Measurements from ENCODE around the gene MRPL41. TPM values are rescaled to one million over a fixed set of nuclear protein-coding genes. Genes with fewer than 3 reads are reported as not detected.

MRPL41 gene
- total and polyA plus RNA-seq, 2 of the 13 experiments (the other 11 are each of a cell fraction or from before 2014, with no cell fraction given): 20.9 to 54.0 TPM

GRCh38 chr9:137583347-137583746, 31.7 kb downstream of the MRPL41 start:
- intact Hi-C loops (cut with micrococcal nuclease; ENCODE audit: unreplicated experiment) (no loop called here), in situ Hi-C loops (cut with HindIII; ENCODE audit: extremely low pct_ligation_motif_present, low pct_unique_long_range_greater_than_20kb) (no loop called here)
- no peak overlapping the region for H2AFZ ChIP-seq (ENCODE audit: low read length)
- H3K79me2 ChIP-seq (ENCODE audit: insufficient read depth, low read length): peaks cover 4% of the 10 kb centered on the region
- H3K9me3 ChIP-seq (ENCODE audit: low read length): no peaks in the 10 kb centered on the region
- no peak overlapping the region for H3K4me2 ChIP-seq (ENCODE audit: low read depth, low read length)
- ATAC-seq (no peak), FAIRE-seq (no peak), DNase-seq (ENCODE audit: low spot score) (no peak)
- H3K36me3 ChIP-seq (replicated peaks in 1 of 2; ENCODE audit: control insufficient read depth in 1 of 2, insufficient read depth in 2 of 2, low read length in 2 of 2): peaks cover 24 to 65% of the 10 kb centered on the region in 2 experiments
- peaks cover 16% of the 10 kb centered on the region for H3K4me1 ChIP-seq (ENCODE audit: insufficient read depth, low read length)
- no peaks in the 10 kb centered on the region for H3K27me3 ChIP-seq (ENCODE audit: control insufficient read depth in 1 of 2, insufficient read depth in 2 of 2, low read length in 2 of 2)
- ChIA-PET POLR2A (no interaction called here), CTCF (ENCODE audit: low intra/inter-chr PET ratio, low total read pairs) (no interaction called here)
- no peaks in the 10 kb centered on the region for H4K20me1 ChIP-seq (ENCODE audit: insufficient read depth, low read length)
- WGBS (ENCODE audit: low lambda C conversion rate): 93% methylated on average over 12 of the region's 14 CpGs
- no TSS peak for BruUV-seq (replicated peaks)
- H3K9ac ChIP-seq (ENCODE audit: insufficient read depth, low read depth, low read length): no peak overlapping the region
- H3K27ac ChIP-seq (ENCODE audit: extremely low read length, insufficient read depth, low read length): no peak overlapping the region
- H3K4me3 ChIP-seq (replicated peaks in 1 of 3; ENCODE audit: insufficient read depth in 1 of 3, low read depth in 2 of 3, low read length in 3 of 3): no peak overlapping the region
- TF ChIP-seq TFE3 (CRISPR knock-in tag; IDR thresholded peaks at IDR 0.05) (no peak), ZNF644 (CRISPR knock-in tag; IDR thresholded peaks at IDR 0.05; ENCODE audit: low read depth) (no peak), REST (IDR thresholded peaks at IDR 0.05; ENCODE audit: borderline replicate concordance in 1 of 2, low read depth in 1 of 2, low read length in 2 of 2) (no peak), SMARCE1 (IDR thresholded peaks at IDR 0.05; ENCODE audit: borderline replicate concordance) (no peak), ZNF263 (CRISPR knock-in tag; IDR thresholded peaks at IDR 0.05) (no peak), ATAD3A (CRISPR knock-in tag; IDR thresholded peaks at IDR 0.05) (no peak), ZNF10 (CRISPR knock-in tag; IDR thresholded peaks at IDR 0.05; ENCODE audit: borderline replicate concordance, low read depth) (no peak), ZBTB43 (CRISPR knock-in tag; conservative IDR thresholded peaks at IDR 0.05) (no peak), NONO (IDR thresholded peaks at IDR 0.05) (no peak), NONO (CRISPR knock-in tag; conservative IDR thresholded peaks at IDR 0.05) (no peak), IRX3 (CRISPR knock-in tag; IDR thresholded peaks at IDR 0.05; ENCODE audit: borderline replicate concordance, low read depth) (no peak), NFATC3 (CRISPR knock-in tag; IDR thresholded peaks at IDR 0.05) (no peak), PPARG (CRISPR knock-in tag; conservative IDR thresholded peaks at IDR 0.05) (no peak), MBD4 (IDR thresholded peaks at IDR 0.05; ENCODE audit: borderline replicate concordance, low read length) (no peak), ZNF33A (CRISPR knock-in tag; IDR thresholded peaks at IDR 0.05; ENCODE audit: borderline replicate concordance) (no peak)
- TF ChIP-seq, protein P1, sequence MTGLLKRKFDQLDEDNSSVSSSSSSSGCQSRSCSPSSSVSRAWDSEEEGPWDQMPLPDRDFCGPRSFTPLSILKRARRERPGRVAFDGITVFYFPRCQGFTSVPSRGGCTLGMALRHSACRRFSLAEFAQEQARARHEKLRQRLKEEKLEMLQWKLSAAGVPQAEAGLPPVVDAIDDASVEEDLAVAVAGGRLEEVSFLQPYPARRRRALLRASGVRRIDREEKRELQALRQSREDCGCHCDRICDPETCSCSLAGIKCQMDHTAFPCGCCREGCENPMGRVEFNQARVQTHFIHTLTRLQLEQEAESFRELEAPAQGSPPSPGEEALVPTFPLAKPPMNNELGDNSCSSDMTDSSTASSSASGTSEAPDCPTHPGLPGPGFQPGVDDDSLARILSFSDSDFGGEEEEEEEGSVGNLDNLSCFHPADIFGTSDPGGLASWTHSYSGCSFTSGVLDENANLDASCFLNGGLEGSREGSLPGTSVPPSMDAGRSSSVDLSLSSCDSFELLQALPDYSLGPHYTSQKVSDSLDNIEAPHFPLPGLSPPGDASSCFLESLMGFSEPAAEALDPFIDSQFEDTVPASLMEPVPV (CRISPR knock-in tag; IDR thresholded peaks at IDR 0.05): no peak
- TF ChIP-seq, protein P2, sequence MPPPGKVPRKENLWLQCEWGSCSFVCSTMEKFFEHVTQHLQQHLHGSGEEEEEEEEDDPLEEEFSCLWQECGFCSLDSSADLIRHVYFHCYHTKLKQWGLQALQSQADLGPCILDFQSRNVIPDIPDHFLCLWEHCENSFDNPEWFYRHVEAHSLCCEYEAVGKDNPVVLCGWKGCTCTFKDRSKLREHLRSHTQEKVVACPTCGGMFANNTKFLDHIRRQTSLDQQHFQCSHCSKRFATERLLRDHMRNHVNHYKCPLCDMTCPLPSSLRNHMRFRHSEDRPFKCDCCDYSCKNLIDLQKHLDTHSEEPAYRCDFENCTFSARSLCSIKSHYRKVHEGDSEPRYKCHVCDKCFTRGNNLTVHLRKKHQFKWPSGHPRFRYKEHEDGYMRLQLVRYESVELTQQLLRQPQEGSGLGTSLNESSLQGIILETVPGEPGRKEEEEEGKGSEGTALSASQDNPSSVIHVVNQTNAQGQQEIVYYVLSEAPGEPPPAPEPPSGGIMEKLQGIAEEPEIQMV (CRISPR knock-in tag; IDR thresholded peaks at IDR 0.05; ENCODE audit: low read depth): no peak

All from HepG2 (cell line).